ENCODE data around the gene BARD1.
"Not testable (repeated sequence)": the region's sequence is repeated elsewhere in the genome, so short reads cannot be mapped to it uniquely, and the experiment has no call there.

Gene BARD1

DNA sequence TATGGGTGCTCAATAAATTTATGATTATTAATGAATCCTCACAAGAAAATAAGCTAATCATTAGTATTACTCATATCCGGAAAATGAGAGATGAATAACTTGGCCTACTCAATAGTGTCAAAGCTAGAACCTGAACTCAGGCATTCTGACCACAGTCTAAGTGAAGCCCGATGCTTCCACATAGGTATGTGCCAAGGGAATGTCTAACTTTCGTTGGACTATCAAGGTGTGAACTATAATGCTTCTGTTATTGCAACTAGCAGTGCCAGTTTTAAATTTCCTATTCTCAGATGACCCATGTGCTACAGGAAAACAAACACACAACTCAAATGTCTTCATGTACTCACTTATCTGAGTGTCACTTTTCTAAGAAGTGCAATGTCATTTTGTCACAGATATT is 1.8 kb downstream of the BARD1 start:
- no peaks in the 10 kb centered on the region for H3K36me3 ChIP-seq (ENCODE audit: control insufficient read depth, insufficient read depth, low read length, severe bottlenecking)
- H3K4me3 ChIP-seq (ENCODE audit: low read length), result peak overlapping the region; percentile 94
- no peaks in the 10 kb centered on the region for H3K27me3 ChIP-seq (replicated peaks; ENCODE audit: control insufficient read depth, insufficient read depth, low read length)
- H3K4me1 ChIP-seq (ENCODE audit: control insufficient read depth, insufficient read depth, low read length), result peaks cover 10% of the 10 kb centered on the region
- peak; percentile 33 for DNase-seq (ENCODE audit: low read depth)
- H3K9me3 ChIP-seq (ENCODE audit: control insufficient read depth, low read length), result no peaks in the 10 kb centered on the region
- peak overlapping the region; percentile 87 for H3K9ac ChIP-seq (ENCODE audit: low read length)

DNA sequence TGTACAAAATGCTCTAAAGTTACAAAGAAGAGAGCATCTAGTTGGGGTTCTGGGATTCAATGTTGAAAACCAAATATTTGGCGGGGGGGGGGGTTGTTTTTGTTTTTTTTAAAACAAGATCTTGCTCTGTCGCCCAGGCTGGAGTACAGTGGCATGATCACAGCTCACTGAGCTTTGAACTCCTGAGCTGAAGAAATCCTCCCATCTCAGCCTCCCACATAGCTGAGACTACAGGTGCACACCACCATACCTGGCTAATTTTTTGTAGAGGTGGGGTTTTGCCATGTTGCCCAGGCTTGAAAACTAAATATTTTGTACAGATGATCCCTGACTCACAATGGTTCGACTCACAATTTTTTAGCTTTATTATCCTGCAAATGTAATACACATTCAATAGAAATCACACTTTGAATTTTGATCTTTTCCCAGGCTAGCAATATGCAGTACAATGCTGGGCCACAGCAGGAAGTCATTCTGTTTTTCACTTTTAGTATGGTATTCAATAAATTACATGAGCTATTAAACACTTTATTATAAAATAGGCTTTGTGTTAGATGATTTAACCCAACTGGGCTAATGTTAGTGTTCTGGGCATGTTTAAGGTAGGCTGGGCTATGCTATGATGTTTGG is 7.6 kb downstream of the BARD1 start:
- no peaks in the 10 kb centered on the region for H3K9me3 ChIP-seq (ENCODE audit: control insufficient read depth, low read length)
- no peaks in the 10 kb centered on the region for H3K36me3 ChIP-seq (ENCODE audit: control insufficient read depth, insufficient read depth, low read length, severe bottlenecking)
- no peak overlapping the region for H3K9ac ChIP-seq (ENCODE audit: low read length)
- DNase-seq (ENCODE audit: low read depth), result no peak
- peaks cover 2% of the 10 kb centered on the region for H3K4me1 ChIP-seq (ENCODE audit: control insufficient read depth, insufficient read depth, low read length)
- H3K4me3 ChIP-seq (ENCODE audit: low read length), result no peak overlapping the region
- H3K27me3 ChIP-seq (replicated peaks; ENCODE audit: control insufficient read depth, insufficient read depth, low read length), result no peaks in the 10 kb centered on the region

DNA sequence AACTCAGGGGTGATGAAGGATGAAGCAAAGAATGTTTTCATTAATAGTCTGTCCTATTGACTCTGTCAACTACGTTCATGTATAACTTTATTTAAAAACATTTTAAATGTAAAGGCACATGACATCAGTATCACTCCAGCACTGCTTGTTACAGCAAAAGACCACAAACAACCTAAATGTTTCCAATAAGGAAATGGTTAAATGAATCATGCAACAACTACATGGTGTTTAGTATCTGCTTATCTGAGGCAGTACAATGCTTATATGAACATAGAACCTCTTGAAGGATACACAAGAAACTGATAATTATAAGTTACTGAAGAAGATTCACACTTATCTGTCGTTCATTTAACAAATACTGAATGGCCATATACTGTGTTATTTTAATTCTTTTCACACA is 8.4 kb downstream of the BARD1 start:
- Histone ChIP-seq H3K9ac (ENCODE audit: low read length) (no peak overlapping the region), H3K9me3 (ENCODE audit: control insufficient read depth, low read length) (no peaks in the 10 kb centered on the region), H3K27me3 (replicated peaks; ENCODE audit: control insufficient read depth, insufficient read depth, low read length) (no peaks in the 10 kb centered on the region), H3K4me3 (ENCODE audit: low read length) (no peak overlapping the region), H3K4me1 (ENCODE audit: control insufficient read depth, insufficient read depth, low read length) (peaks cover 2% of the 10 kb centered on the region), H3K36me3 (ENCODE audit: control insufficient read depth, insufficient read depth, low read length, severe bottlenecking) (no peaks in the 10 kb centered on the region)
- DNase-seq (ENCODE audit: low read depth), result no peak

DNA sequence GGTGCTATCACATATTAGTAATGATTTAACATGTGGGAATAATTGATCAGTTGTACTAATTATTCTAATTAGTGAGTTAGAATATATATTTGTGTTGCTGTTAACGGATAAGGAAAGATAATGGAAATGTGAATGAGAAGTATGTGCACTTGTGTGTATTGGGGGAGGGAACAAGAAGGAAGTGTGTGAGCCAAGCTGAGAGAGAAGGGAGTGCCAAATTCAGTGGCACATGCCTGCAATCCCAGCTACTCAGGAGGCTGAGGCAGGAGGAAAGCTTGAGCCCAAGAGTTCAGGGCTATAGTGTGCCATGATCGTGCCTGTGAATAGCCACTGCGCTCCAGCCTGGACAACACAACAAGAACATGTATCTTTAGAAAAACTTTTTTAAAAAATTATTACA is 9.3 kb downstream of the BARD1 start:
- no peaks in the 10 kb centered on the region for H3K9me3 ChIP-seq (ENCODE audit: control insufficient read depth, low read length)
- H3K4me1 ChIP-seq (ENCODE audit: control insufficient read depth, insufficient read depth, low read length), result peaks cover 2% of the 10 kb centered on the region
- DNase-seq (ENCODE audit: low read depth), result no peak
- H3K36me3 ChIP-seq (ENCODE audit: control insufficient read depth, insufficient read depth, low read length, severe bottlenecking), result no peaks in the 10 kb centered on the region
- H3K4me3 ChIP-seq (ENCODE audit: low read length), result no peak overlapping the region
- H3K27me3 ChIP-seq (replicated peaks; ENCODE audit: control insufficient read depth, insufficient read depth, low read length), result no peaks in the 10 kb centered on the region
- no peak overlapping the region for H3K9ac ChIP-seq (ENCODE audit: low read length)

DNA sequence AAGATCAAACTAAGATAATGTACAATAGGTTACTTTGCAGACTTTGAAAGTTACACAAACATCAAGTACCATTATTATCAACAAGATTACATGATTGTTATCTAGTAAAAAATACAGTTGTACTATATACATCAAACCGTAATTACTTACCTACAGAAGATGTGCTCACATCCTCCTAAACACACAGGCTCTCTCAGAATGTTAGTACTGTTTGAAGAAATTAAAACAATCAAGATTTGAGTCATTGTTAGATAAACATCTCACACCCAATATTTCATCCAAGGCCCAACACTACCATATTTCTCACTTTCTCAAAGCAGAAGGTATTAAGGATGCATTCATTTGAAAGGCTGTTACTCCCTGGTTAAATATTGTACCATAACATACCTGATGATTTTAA is 12.6 kb downstream of the BARD1 start:
- no peak overlapping the region for H3K9ac ChIP-seq (ENCODE audit: low read length)
- H3K4me3 ChIP-seq (ENCODE audit: low read length), result no peak overlapping the region
- no peaks in the 10 kb centered on the region for H3K9me3 ChIP-seq (ENCODE audit: control insufficient read depth, low read length)
- no peak for DNase-seq (ENCODE audit: low read depth)
- H3K4me1 ChIP-seq (ENCODE audit: control insufficient read depth, insufficient read depth, low read length), result peaks cover 2% of the 10 kb centered on the region
- H3K27me3 ChIP-seq (replicated peaks; ENCODE audit: control insufficient read depth, insufficient read depth, low read length), result no peaks in the 10 kb centered on the region
- no peaks in the 10 kb centered on the region for H3K36me3 ChIP-seq (ENCODE audit: control insufficient read depth, insufficient read depth, low read length, severe bottlenecking)

DNA sequence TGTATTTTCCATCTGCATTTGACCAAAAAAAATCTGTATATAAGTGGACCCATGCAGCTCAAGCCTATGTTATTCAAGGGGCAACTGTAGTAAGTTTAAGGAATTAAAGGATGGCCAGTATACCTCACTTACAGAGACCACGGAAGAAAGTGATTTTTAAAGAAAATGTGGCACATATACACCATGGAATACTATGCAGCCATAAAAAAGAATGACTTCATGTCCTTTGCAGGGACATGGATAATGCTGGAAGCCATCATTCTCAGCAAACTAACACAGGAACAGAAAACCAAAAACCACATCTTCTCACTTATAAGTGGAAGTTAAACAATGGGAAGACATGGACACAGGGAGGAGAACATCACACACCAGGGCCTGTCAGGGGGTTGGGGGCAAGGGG is 26.3 kb downstream of the BARD1 start:
- not testable (repeated sequence) for H3K9me3 ChIP-seq (ENCODE audit: control insufficient read depth, low read length); DNase-seq (ENCODE audit: low read depth); H3K4me1 ChIP-seq (ENCODE audit: control insufficient read depth, insufficient read depth, low read length); H3K27me3 ChIP-seq (replicated peaks; ENCODE audit: control insufficient read depth, insufficient read depth, low read length); H3K9ac ChIP-seq (ENCODE audit: low read length); H3K4me3 ChIP-seq (ENCODE audit: low read length)
- peaks cover 11% of the 10 kb centered on the region for H3K36me3 ChIP-seq (ENCODE audit: control insufficient read depth, insufficient read depth, low read length, severe bottlenecking)

DNA sequence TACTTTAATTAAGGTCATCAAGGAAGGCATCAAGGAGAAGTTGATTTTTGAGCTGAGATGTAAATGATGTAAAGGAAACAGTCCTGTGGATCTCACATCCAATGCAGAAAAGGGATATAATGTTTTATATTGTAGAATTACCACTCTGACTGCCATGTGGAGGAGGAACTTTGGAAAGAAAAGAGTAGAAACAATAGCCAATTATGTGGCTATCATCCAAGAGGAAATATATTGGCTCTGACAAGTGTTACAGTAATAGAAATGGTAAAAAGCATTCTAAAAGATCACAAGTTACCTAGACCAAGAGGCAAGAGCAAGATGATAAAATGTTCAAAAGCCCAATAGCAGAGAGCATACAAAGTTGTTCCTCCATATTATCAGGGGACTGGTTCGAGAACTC is 26.8 kb downstream of the BARD1 start:
- no peaks in the 10 kb centered on the region for H3K27me3 ChIP-seq (replicated peaks; ENCODE audit: control insufficient read depth, insufficient read depth, low read length)
- H3K4me3 ChIP-seq (ENCODE audit: low read length), result no peak overlapping the region
- no peak for DNase-seq (ENCODE audit: low read depth)
- no peaks in the 10 kb centered on the region for H3K4me1 ChIP-seq (ENCODE audit: control insufficient read depth, insufficient read depth, low read length)
- peaks cover 2% of the 10 kb centered on the region for H3K9me3 ChIP-seq (ENCODE audit: control insufficient read depth, low read length)
- H3K9ac ChIP-seq (ENCODE audit: low read length), result no peak overlapping the region
- peaks cover 11% of the 10 kb centered on the region for H3K36me3 ChIP-seq (ENCODE audit: control insufficient read depth, insufficient read depth, low read length, severe bottlenecking)

DNA sequence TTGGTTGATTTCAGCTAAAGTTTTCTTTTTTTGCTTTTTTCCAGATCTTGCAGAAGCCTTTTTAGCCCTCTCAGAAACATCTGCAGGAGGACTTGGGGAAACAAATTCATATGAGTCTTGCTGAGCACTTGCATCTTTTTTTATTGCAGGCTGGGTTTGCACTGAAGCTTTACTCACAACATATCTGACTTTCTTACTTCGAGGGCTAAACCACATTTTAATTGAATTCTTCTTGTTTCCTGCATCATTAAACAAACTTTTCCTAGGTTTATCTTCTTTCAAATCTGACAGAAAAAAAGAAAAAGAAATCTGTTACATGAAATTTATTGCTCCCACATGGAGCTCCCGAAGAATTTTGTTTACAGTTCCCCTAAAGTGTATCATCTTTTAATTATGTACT is 28.3 kb downstream of the BARD1 start:
- Histone ChIP-seq H3K27me3 (replicated peaks; ENCODE audit: control insufficient read depth, insufficient read depth, low read length) (no peaks in the 10 kb centered on the region), H3K4me3 (ENCODE audit: low read length) (no peak overlapping the region), H3K4me1 (ENCODE audit: control insufficient read depth, insufficient read depth, low read length) (no peaks in the 10 kb centered on the region), H3K36me3 (ENCODE audit: control insufficient read depth, insufficient read depth, low read length, severe bottlenecking) (peaks cover 11% of the 10 kb centered on the region), H3K9ac (ENCODE audit: low read length) (no peak overlapping the region), H3K9me3 (ENCODE audit: control insufficient read depth, low read length) (peaks cover 2% of the 10 kb centered on the region)
- DNase-seq (ENCODE audit: low read depth), result no peak

DNA sequence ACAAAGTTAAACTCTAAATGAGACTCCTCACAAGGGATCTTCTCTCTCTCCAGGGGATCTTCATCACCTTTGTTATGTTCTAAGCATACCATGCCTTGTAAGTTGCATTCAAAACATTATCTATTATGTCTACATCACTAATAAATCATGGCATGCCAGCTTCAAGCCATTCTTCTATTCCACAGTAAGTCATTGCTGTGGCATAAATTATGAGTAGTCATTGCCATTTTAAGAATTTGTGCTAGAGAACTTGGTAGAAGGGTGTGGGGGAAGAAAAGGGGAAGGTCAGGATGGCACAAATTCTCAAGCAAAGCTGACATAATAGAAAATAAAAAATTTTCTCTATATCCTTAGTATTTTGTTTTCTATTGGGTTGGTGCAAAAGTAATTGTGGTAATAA is 33.5 kb downstream of the BARD1 start:
- peaks cover 4% of the 10 kb centered on the region for H3K9me3 ChIP-seq (ENCODE audit: control insufficient read depth, low read length)
- no peak for DNase-seq (ENCODE audit: low read depth)
- no peak overlapping the region for H3K4me3 ChIP-seq (ENCODE audit: low read length)
- H3K27me3 ChIP-seq (replicated peaks; ENCODE audit: control insufficient read depth, insufficient read depth, low read length), result no peaks in the 10 kb centered on the region
- peaks cover 8% of the 10 kb centered on the region for H3K4me1 ChIP-seq (ENCODE audit: control insufficient read depth, insufficient read depth, low read length)
- peaks cover 6% of the 10 kb centered on the region for H3K36me3 ChIP-seq (ENCODE audit: control insufficient read depth, insufficient read depth, low read length, severe bottlenecking)
- H3K9ac ChIP-seq (ENCODE audit: low read length), result no peak overlapping the region

DNA sequence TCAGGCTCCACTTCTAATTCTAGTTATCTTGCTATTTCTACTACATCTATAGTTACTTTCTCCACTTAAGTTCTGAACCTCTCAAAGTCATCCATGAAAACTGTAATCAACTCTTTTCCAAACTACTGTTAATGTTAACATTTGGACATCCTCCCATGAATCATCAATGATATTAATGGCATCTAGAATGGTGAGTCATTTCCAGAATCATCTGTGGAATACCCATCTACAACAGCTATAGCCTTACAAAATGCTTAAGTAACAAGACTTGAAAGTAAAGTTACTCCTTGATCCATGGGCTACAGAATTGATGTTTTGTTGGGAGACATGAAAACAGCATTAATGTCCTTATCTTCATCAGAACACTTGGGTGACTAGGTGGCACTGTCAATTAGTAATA is 35.4 kb downstream of the BARD1 start:
- no peaks in the 10 kb centered on the region for H3K36me3 ChIP-seq (ENCODE audit: control insufficient read depth, insufficient read depth, low read length, severe bottlenecking)
- no peaks in the 10 kb centered on the region for H3K27me3 ChIP-seq (replicated peaks; ENCODE audit: control insufficient read depth, insufficient read depth, low read length)
- no peak for DNase-seq (ENCODE audit: low read depth)
- H3K4me3 ChIP-seq (ENCODE audit: low read length), result no peak overlapping the region
- peaks cover 4% of the 10 kb centered on the region for H3K9me3 ChIP-seq (ENCODE audit: control insufficient read depth, low read length)
- no peak overlapping the region for H3K9ac ChIP-seq (ENCODE audit: low read length)
- peaks cover 8% of the 10 kb centered on the region for H3K4me1 ChIP-seq (ENCODE audit: control insufficient read depth, insufficient read depth, low read length)

DNA sequence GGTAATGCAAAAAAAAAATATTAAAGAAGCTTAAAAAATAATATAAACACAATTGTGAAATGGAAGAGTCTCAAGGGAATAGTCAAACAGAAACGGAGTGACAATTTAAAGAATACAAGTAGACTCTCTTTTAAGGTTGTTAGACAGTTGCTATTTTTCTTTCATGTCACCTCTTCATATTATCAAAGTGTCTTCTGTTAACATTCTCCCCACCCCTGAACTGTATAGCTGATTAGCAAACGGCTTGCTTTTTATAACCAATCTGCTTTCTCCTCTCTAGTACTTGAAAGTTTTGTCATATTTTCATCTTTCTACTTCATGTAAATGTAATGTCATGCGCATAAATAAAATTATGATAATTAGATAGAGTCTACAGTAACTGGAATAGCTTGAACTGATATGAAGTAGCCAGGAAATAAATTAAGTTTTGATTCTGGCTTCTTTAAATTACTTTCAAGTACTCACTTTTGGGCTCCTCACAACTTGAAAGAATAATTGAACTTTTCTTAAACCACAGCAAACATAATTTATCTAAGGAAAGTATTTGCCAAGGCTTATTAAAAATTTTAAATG is 37.0 kb downstream of the BARD1 start:
- H3K4me1 ChIP-seq (ENCODE audit: control insufficient read depth, insufficient read depth, low read length), result peaks cover 8% of the 10 kb centered on the region
- H3K4me3 ChIP-seq (ENCODE audit: low read length), result no peak overlapping the region
- H3K9ac ChIP-seq (ENCODE audit: low read length), result no peak overlapping the region
- H3K27me3 ChIP-seq (replicated peaks; ENCODE audit: control insufficient read depth, insufficient read depth, low read length), result no peaks in the 10 kb centered on the region
- DNase-seq (ENCODE audit: low read depth), result no peak
- no peaks in the 10 kb centered on the region for H3K36me3 ChIP-seq (ENCODE audit: control insufficient read depth, insufficient read depth, low read length, severe bottlenecking)
- H3K9me3 ChIP-seq (ENCODE audit: control insufficient read depth, low read length), result peaks cover 4% of the 10 kb centered on the region

DNA sequence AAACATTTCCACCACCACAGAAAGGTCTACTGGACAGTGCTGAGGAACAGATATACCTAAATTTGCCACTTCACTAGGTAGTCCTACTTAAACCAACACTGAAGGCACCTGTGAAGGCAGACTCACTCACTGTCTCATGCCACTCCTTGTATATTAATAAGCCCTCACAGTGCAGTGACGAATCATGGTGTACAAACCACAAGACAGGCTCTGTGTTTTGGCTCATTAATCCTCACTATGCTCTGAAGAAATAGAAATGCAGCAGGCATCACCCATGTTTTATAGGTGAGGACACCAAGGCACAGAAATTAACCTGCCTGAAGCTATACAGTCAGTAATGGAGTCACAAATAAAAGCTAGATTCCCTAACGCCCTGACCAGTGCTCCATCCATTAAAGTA is 44.3 kb downstream of the BARD1 start:
- DNase-seq (ENCODE audit: low read depth), result no peak
- no peaks in the 10 kb centered on the region for H3K4me1 ChIP-seq (ENCODE audit: control insufficient read depth, insufficient read depth, low read length)
- H3K9me3 ChIP-seq (ENCODE audit: control insufficient read depth, low read length), result no peaks in the 10 kb centered on the region
- no peak overlapping the region for H3K9ac ChIP-seq (ENCODE audit: low read length)
- H3K27me3 ChIP-seq (replicated peaks; ENCODE audit: control insufficient read depth, insufficient read depth, low read length), result no peaks in the 10 kb centered on the region
- H3K4me3 ChIP-seq (ENCODE audit: low read length), result no peak overlapping the region
- H3K36me3 ChIP-seq (ENCODE audit: control insufficient read depth, insufficient read depth, low read length, severe bottlenecking), result peaks cover 7% of the 10 kb centered on the region

All from adipocyte (in vitro differentiated cells).